IMR-90 (cell line): ENCODE results near the gene PARD3. TPM values are rescaled to one million over a fixed set of nuclear protein-coding genes. Genes with fewer than 3 reads are reported as not detected.

Experiments
- ATAC-seq: fragments of 200-7000 bp; cut with Tn5 transposase; 2 replicates; pipeline ENCODE4 v1.9.1; 2020; ENCODE audit warnings: low read depth, mild to moderate bottlenecking, moderate library complexity
- BruUV-seq: library from RNA; stranded (reverse); fragments of 400-500 nt; replicated peaks from 2 replicates; lab custom pipeline; 2021; lab: Mats Ljungman, UMichigan
- CTCF ChIA-PET: fragments of 300-600 bp; formaldehyde crosslinking; extraction: SDS; loops from one replicate; lab custom pipeline; 2021; ENCODE audit warnings: antibody characterized with exemption; lab: Yijun Ruan, JAX
- POLR2A ChIA-PET: fragments of 300-600 bp; sonication (Branson Sonifier 250); formaldehyde crosslinking; loops from one replicate; lab custom pipeline; 2022; ENCODE audit warnings: antibody characterized with exemption; ENCODE audit not compliant: unreplicated experiment; lab: Charles Lee
- DNase-seq: peaks from one replicate; pipeline ENCODE4 v3.0.0; 2013
- H2AFZ ChIP-seq: replicated peaks from 2 replicates; pipeline ENCODE3; 2013; ENCODE audit warnings: low read length, mild to moderate bottlenecking; ENCODE audit not compliant: poor library complexity
- H2AK5ac ChIP-seq: 2 replicates; pipeline ENCODE4 v1.6.1; 2013; ENCODE audit warnings: low read depth, low read length, inconsistent platforms
- H2AK9ac ChIP-seq: replicated peaks from 2 replicates; pipeline ENCODE3; 2013; ENCODE audit warnings: mild to moderate bottlenecking, low read depth, low read length, moderate library complexity; ENCODE audit not compliant: poor library complexity
- H2BK120ac ChIP-seq: 2 replicates; pipeline ENCODE4 v1.6.1; 2013; ENCODE audit warnings: low read depth, low read length, inconsistent platforms
- H2BK15ac ChIP-seq: 3 replicates; pipeline ENCODE4 v1.6.1; 2013; ENCODE audit warnings: low read depth, low read length, inconsistent platforms
- H2BK20ac ChIP-seq: 2 replicates; pipeline ENCODE4 v1.6.1; 2013; ENCODE audit warnings: low read depth, mild to moderate bottlenecking, inconsistent platforms, low read length, moderate library complexity
- H2BK5ac ChIP-seq: 2 replicates; pipeline ENCODE4 v1.6.1; 2013; ENCODE audit warnings: mild to moderate bottlenecking, low read depth, low read length, inconsistent platforms; ENCODE audit not compliant: poor library complexity, severe bottlenecking
- H3K14ac ChIP-seq: replicated peaks from 2 replicates; pipeline ENCODE4 v1.6.1; 2013; ENCODE audit warnings: low read depth, low read length, inconsistent platforms
- H3K18ac ChIP-seq: 2 replicates; pipeline ENCODE4 v1.6.1; 2013; ENCODE audit warnings: low read depth, low read length, control low read depth
- H3K23ac ChIP-seq: 2 replicates; pipeline ENCODE4 v1.6.1; 2013; ENCODE audit warnings: low read depth, low read length, inconsistent platforms
- H3K27ac ChIP-seq: 2 replicates; pipeline ENCODE4 v1.5.1; 2013; ENCODE audit warnings: mild to moderate bottlenecking, control low read depth, low read length; ENCODE audit not compliant: insufficient read depth
- H3K27me3 ChIP-seq: 2 replicates; pipeline ENCODE4 v1.6.1; 2013; ENCODE audit warnings: low read length; ENCODE audit not compliant: control insufficient read depth, insufficient read depth
- H3K36me3 ChIP-seq: 2 replicates; pipeline ENCODE4 v1.6.1; 2013; ENCODE audit warnings: low read length, mixed read lengths; ENCODE audit not compliant: control insufficient read depth, insufficient read depth
- H3K4ac ChIP-seq: 2 replicates; pipeline ENCODE4 v1.6.1; 2013; ENCODE audit warnings: low read depth, low read length, inconsistent platforms
- H3K4me1 ChIP-seq: 2 replicates; pipeline ENCODE4 v1.6.1; 2013; ENCODE audit warnings: low read length, mixed read lengths; ENCODE audit not compliant: control insufficient read depth, insufficient read depth
- H3K4me2 ChIP-seq: 2 replicates; pipeline ENCODE4 v1.6.1; 2013; ENCODE audit warnings: low read depth, mild to moderate bottlenecking, control low read depth, low read length, moderate library complexity
- H3K4me3 ChIP-seq: 2 replicates; pipeline ENCODE4 v1.5.1; 2013; ENCODE audit warnings: low read depth, mild to moderate bottlenecking, control low read depth, low read length, moderate library complexity; ENCODE audit not compliant: insufficient read depth
- H3K56ac ChIP-seq: 2 replicates; pipeline ENCODE4 v1.6.1; 2013; ENCODE audit warnings: low read length, inconsistent platforms; ENCODE audit not compliant: insufficient read depth; ENCODE audit errors: extremely low read depth
- H3K79me1 ChIP-seq, 2 experiments: 2 replicates each; pipeline ENCODE4 v1.6.1; 2013; ENCODE audit warnings: low read length in 2 of 2, inconsistent platforms in 1 of 2, low read depth in 1 of 2
- H3K9ac ChIP-seq: 2 replicates; pipeline ENCODE4 v1.6.1; 2013; ENCODE audit warnings: low read depth, low read length, control low read depth
- H3K9me1 ChIP-seq: 2 replicates; pipeline ENCODE4 v1.6.1; 2013; ENCODE audit warnings: low read length, inconsistent platforms; ENCODE audit not compliant: insufficient read depth
- H3K9me3 ChIP-seq: 2 replicates; pipeline ENCODE4 v1.6.1; 2013; ENCODE audit warnings: low read length; ENCODE audit not compliant: control insufficient read depth, insufficient read depth
- H4K20me1 ChIP-seq: 2 replicates; pipeline ENCODE4 v1.6.1; 2013; ENCODE audit warnings: low read length, inconsistent platforms; ENCODE audit not compliant: insufficient read depth
- H4K5ac ChIP-seq: 2 replicates; pipeline ENCODE4 v1.6.1; 2013; ENCODE audit warnings: mild to moderate bottlenecking, low read depth, low read length, control low read depth
- H4K8ac ChIP-seq, 2 experiments: 2 replicates each; pipeline ENCODE4 v1.6.1; 2013; ENCODE audit warnings: low read depth in 2 of 2, low read length in 2 of 2, control low read depth in 1 of 2, inconsistent platforms in 1 of 2
- H4K91ac ChIP-seq: 2 replicates; pipeline ENCODE4 v1.6.1; 2013; ENCODE audit warnings: low read depth, low read length, inconsistent platforms; ENCODE audit not compliant: insufficient read depth
- BHLHE40 ChIP-seq: fragments of 150-350 bp; IDR thresholded peaks from 2 replicates; pipeline ENCODE4 v1.6.1; 2016; ENCODE audit warnings: mild to moderate bottlenecking, low read depth, low read length
- CEBPB ChIP-seq: IDR thresholded peaks from 2 replicates; pipeline ENCODE4 v1.6.1; 2012; ENCODE audit warnings: low read depth, low read length, improper control_type of control experiment
- CTCF ChIP-seq: conservative IDR thresholded peaks from 2 replicates; pipeline ENCODE4 v1.5.1; 2012; ENCODE audit warnings: mild to moderate bottlenecking, low read depth, low read length, improper control_type of control experiment
- FOS ChIP-seq: fragments of 150-350 bp; IDR thresholded peaks from 2 replicates; pipeline ENCODE4 v1.6.1; 2016; ENCODE audit warnings: low read depth, low read length
- MAFK ChIP-seq: IDR thresholded peaks from 2 replicates; pipeline ENCODE4 v1.6.1; 2012; ENCODE audit warnings: low read depth, low read length, improper control_type of control experiment
- MAZ ChIP-seq: IDR thresholded peaks from 2 replicates; pipeline ENCODE4 v1.6.1; 2012; ENCODE audit warnings: low read depth, mild to moderate bottlenecking, low read length, improper control_type of control experiment, moderate library complexity, borderline replicate concordance
- MXI1 ChIP-seq: IDR thresholded peaks from 2 replicates; pipeline ENCODE4 v1.6.1; 2012; ENCODE audit warnings: low read depth, mild to moderate bottlenecking, low read length, moderate library complexity, borderline replicate concordance
- WGBS, 2 experiments: methylation state at CpG; one replicate each; pipeline versions ENCODE4 v1.1.5 to v1.1.7; 2013; ENCODE audit warnings: missing lambda C conversion rate in 2 of 2; ENCODE audit not compliant: insufficient read length in 1 of 2; ENCODE audit errors: extremely low coverage in 2 of 2; 5-methylcytosine and 5-hydroxymethylcytosine counted together
- dilution Hi-C: fragments of 300-500 bp; cut with HindIII; formaldehyde crosslinking; loops from one replicate; pipeline ENCODE4 v1.14.3; 2018; ENCODE audit warnings: low sequenced_read_pairs; ENCODE audit not compliant: unreplicated experiment
- in situ Hi-C: fragments of 300-500 bp; cut with MboI; formaldehyde crosslinking; loops from 3 replicates; pipeline ENCODE4 v1.14.3; 2019; ENCODE audit warnings: low sequenced_read_pairs, inconsistent platforms, mixed read lengths
- intact Hi-C: fragments of 100-400 bp; cut with micrococcal nuclease; formaldehyde crosslinking; loops from 2 replicates; pipeline ENCODE4 v1.10.0; 2022
- polyA plus RNA-seq, 3 experiments: library from polyadenylated mRNA; depleted of rRNA; stranded (reverse); fragments of >200 nt; gene quantifications; 2 replicates each; pipeline ENCODE4 v1.2.3, GENCODE V29; 2012; ENCODE audit warnings: low replicate concordance in 1 of 3
- total RNA-seq: library from RNA; depleted of rRNA; stranded (reverse); fragments of >200 nt; gene quantifications from 2 replicates; pipeline ENCODE4 v1.2.3, GENCODE V29; 2012

PARD3 gene
- total and polyA plus RNA-seq, 2 of the 4 experiments (the other 2 are of a cell fraction): 14.6 to 37.5 TPM

- H4K91ac ChIP-seq: no peak overlapping the region
- TF ChIP-seq CEBPB (peak; percentile 21; the same call in 1 of the 2 replicates), FOS (0 out of 2 replicates have a peak, but pooled peaks have one; percentile 19), CTCF (0 out of 2 replicates have a peak, but pooled peaks have one; percentile 2), MAFK (no peak), BHLHE40 (no peak), MXI1 (no peak), MAZ (no peak)
- no peak overlapping the region for H3K23ac ChIP-seq
- H2AFZ ChIP-seq: no peak overlapping the region
- no peak overlapping the region for H2BK5ac ChIP-seq
- H2AK5ac ChIP-seq: no peak overlapping the region
- H3K79me1 ChIP-seq: no peaks in the 10 kb centered on the region
- no peak overlapping the region for H3K18ac ChIP-seq
- no peaks in the 10 kb centered on the region for H3K9me3 ChIP-seq
- H3K4me1 ChIP-seq: peaks cover 4% of the 10 kb centered on the region
- WGBS, 2 experiments: no CpG with 5 or more reads among the region's 1 CpG
- H2BK20ac ChIP-seq: no peak overlapping the region
- CTCF ChIA-PET: no interaction called here
- H3K56ac ChIP-seq: no peak overlapping the region
- no peak overlapping the region for H3K4me3 ChIP-seq
- no peak overlapping the region for H4K5ac ChIP-seq
- dilution Hi-C loops: no loop called here
- DNase-seq (peak; percentile 45), ATAC-seq (peak; percentile 54)
- no peak overlapping the region for H3K27ac ChIP-seq
- H3K27me3 ChIP-seq: no peaks in the 10 kb centered on the region
- no peak overlapping the region for H2BK15ac ChIP-seq
- H3K4ac ChIP-seq: no peak overlapping the region
- H4K8ac ChIP-seq: no peak overlapping the region
- H4K20me1 ChIP-seq: no peaks in the 10 kb centered on the region
- no peak overlapping the region for H2BK120ac ChIP-seq
- BruUV-seq: no TSS peak
- no peak overlapping the region for H3K4me2 ChIP-seq
- no peak overlapping the region for H3K14ac ChIP-seq
- H3K9me1 ChIP-seq: no peaks in the 10 kb centered on the region
- H2AK9ac ChIP-seq: no peak overlapping the region
- no peaks in the 10 kb centered on the region for H3K36me3 ChIP-seq
- POLR2A ChIA-PET: interaction anchor here (0.6 kb wide), 1 partner anchor 817 kb away, joined by 3 read pairs; no protein-coding TSS in a partner anchor
- in situ Hi-C loops: no loop called here
- no peak overlapping the region for H3K9ac ChIP-seq
- intact Hi-C loops: no loop called here
Measured at GRCh38 chr10:34157501-34157900, 657.6 kb downstream of the PARD3 start.
